Measurements from ENCODE around the gene CLDN2. TPM values are rescaled to one million over a fixed set of nuclear protein-coding genes. Genes with fewer than 3 reads are reported as not detected.
"Not testable (repeated sequence)": the region's sequence is repeated elsewhere in the genome, so short reads cannot be mapped to it uniquely, and the experiment has no call there.

Gene CLDN2
- total and polyA plus RNA-seq, 11 donors = not detected

- no peaks in the 10 kb centered on the region for H3K9me3 ChIP-seq
- DNase-seq (no peak), ATAC-seq (no peak)
- H3K36me3 ChIP-seq = peaks cover 0 to 74% (median 12%) of the 10 kb centered on the region in 9 donors
- no peak overlapping the region for H3K4me3 ChIP-seq
- intact Hi-C loops (cut with DNase I) = loop anchor here in 3 of 10 donors (5.0 to 10.0 kb wide), 3 partner anchors 53 to 66 kb away; partner anchors contain the start of gene RIPPLY1 (in 1 of the 3)
- H3K27ac ChIP-seq = no peak overlapping the region
- no peak for TF ChIP-seq CTCF (IDR thresholded peaks at IDR 0.05)
- no peak for TF ChIP-seq POLR2A (IDR thresholded peaks at IDR 0.05)
- 41 to 83% (median 68%) methylated on average over 1 of the region's 1 CpG for WGBS, 4 donors
- H3K4me1 ChIP-seq = no peaks in the 10 kb centered on the region
- peaks cover 0 to 5% (median 0%) of the 10 kb centered on the region in 9 donors for H3K27me3 ChIP-seq
Measured at GRCh38 chrX:106957856-106958255, 37.7 kb downstream of the CLDN2 start.

DNA sequence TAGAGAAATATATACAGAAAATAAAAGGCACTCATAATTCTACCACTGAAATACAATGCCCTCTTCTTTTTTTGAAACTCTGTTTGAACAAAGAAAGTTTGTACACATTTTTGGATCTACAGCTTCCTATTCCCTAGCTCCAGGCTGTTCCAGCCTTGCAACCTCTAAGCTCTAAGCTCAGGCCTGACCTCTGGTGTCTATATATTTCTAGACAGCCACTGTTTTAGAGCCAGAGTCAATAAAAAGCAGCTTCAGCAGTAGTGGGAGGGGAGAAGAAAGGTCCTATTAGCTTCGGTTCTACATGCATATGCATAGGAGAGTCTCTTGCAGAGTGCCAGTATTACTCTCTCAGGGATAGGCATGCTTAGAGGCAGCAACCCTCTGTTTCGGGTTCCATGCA, 39.7 kb downstream of the CLDN2 start:
- WGBS, 4 donors = 51 to 74% (median 67%) methylated on average over 2 of the region's 2 CpGs
- H3K27ac ChIP-seq = no peak overlapping the region

GRCh38 chrX:106963111-106963510, 42.9 kb downstream of the CLDN2 start:
- no peak for ATAC-seq
- intact Hi-C loops (cut with DNase I) = no loop called here
- DNase-seq = no peak
- Histone ChIP-seq H3K4me1 (no peaks in the 10 kb centered on the region), H3K27ac (no peak overlapping the region), H3K36me3 (peaks cover 0 to 38% (median 6%) of the 10 kb centered on the region in 9 donors), H3K27me3 (no peaks in the 10 kb centered on the region), H3K4me3 (no peak overlapping the region), H3K9me3 (no peaks in the 10 kb centered on the region)
- TF ChIP-seq POLR2A (IDR thresholded peaks at IDR 0.05) = no peak
- no peak for TF ChIP-seq CTCF (IDR thresholded peaks at IDR 0.05)

More for the DNA sequence above, 39.7 kb downstream of the CLDN2 start:
- peaks cover 0 to 64% (median 10%) of the 10 kb centered on the region in 9 donors for H3K36me3 ChIP-seq
- no peaks in the 10 kb centered on the region for H3K4me1 ChIP-seq
- no peak overlapping the region for H3K4me3 ChIP-seq
- H3K9me3 ChIP-seq = no peaks in the 10 kb centered on the region
- DNase-seq (no peak), ATAC-seq (no peak)
- H3K27me3 ChIP-seq = no peaks in the 10 kb centered on the region
- intact Hi-C loops (cut with DNase I) = loop anchor here in 3 of 10 donors (5.0 to 10.0 kb wide), 3 partner anchors 55 to 68 kb away; partner anchors contain the start of gene RIPPLY1 (in 1 of the 3)
- TF ChIP-seq CTCF (IDR thresholded peaks at IDR 0.05) (peak in 1 of 12 donors; percentile 6), POLR2A (IDR thresholded peaks at IDR 0.05) (no peak)

DNA sequence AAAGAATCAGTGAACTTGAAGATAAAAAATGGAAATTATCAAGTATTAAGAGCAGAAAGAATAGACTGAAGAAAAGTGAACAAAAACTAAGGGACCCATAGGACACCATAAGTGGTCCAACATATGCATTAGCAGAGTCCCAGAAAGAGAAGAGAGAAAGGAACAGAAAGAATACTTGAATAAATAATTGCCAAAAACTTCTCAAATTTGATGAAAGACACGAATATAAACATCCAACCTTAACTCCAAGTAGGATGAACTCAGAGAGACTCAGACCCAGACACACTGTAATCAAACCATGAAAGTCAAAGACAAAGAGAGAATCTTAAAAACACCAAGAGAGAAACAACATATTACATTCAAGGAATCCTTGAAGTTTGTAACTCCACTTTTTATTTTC, 44.1 kb downstream of the CLDN2 start:
- WGBS, 4 donors = 40 to 90% (median 71%) methylated on average over 1 of the region's 1 CpG
- no peaks in the 10 kb centered on the region for H3K27me3 ChIP-seq

DNA sequence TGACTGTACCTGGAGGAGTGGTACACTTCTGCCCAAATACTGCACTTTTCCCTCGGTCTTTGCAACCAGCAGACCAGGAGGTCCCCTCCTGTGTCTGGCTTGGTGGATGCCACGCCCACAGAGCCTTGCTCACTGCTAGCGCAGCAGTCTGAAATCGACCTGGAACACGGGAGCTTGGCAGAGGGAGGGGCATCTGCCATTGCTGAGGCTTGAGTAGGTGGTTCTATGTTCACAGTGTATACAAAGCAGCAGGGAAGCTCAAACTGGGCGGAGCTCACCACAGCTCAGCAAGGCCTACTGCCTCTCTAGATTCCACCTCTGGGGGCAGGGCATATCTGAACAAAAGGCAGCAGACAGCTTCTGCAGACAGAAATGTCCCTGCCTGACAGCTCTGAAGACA, 46.3 kb downstream of the CLDN2 start:
- H3K27ac ChIP-seq; intact Hi-C loops (cut with DNase I); H3K27me3 ChIP-seq; H3K4me1 ChIP-seq; H3K9me3 ChIP-seq; H3K4me3 ChIP-seq; ATAC-seq; DNase-seq; H3K36me3 ChIP-seq: not testable (repeated sequence)
- WGBS, 4 donors = 68 to 84% (median 77%) methylated on average over 6 of the region's 6 CpGs

More for the DNA sequence above, 44.1 kb downstream of the CLDN2 start:
- Histone ChIP-seq H3K27ac (no peak overlapping the region), H3K4me3 (no peak overlapping the region), H3K36me3 (peaks cover 0 to 26% (median 6%) of the 10 kb centered on the region in 9 donors), H3K4me1 (no peaks in the 10 kb centered on the region), H3K9me3 (no peaks in the 10 kb centered on the region)
- TF ChIP-seq CTCF (IDR thresholded peaks at IDR 0.05) (no peak), POLR2A (IDR thresholded peaks at IDR 0.05) (no peak)
- DNase-seq (no peak), ATAC-seq (no peak)
- intact Hi-C loops (cut with DNase I) = no loop called here
